K562 (cell line): ENCODE data around the gene FAM174C. TPM values are rescaled to one million over a fixed set of nuclear protein-coding genes. Genes with fewer than 3 reads are reported as not detected.
A peak's percentile ranks its signal among the peaks of the same experiment; 100 is the strongest.

Source experiments
- CREM ChIP-seq: IDR thresholded peaks from 2 replicates; pipeline ENCODE4 v1.6.1; 2014; ENCODE audit warnings: antibody characterized with exemption, low read depth
- CSDE1 ChIP-seq, 2 experiments: fragments of 450-650 bp; IDR thresholded peaks; 2 replicates each; pipeline ENCODE4 v1.6.1; 2016; ENCODE audit warnings: mild to moderate bottlenecking in 1 of 2
- GATAD2B ChIP-seq: fragments of 450-650 bp; IDR thresholded peaks from 2 replicates; pipeline ENCODE4 v1.6.1; 2017; ENCODE audit warnings: mild to moderate bottlenecking, borderline replicate concordance
- KAT7 ChIP-seq: sonication (generic); formaldehyde crosslinking; IDR thresholded peaks from 2 replicates; pipeline ENCODE4 v1.8.0; 2022; ENCODE audit warnings: missing genetic modification reagents, mild to moderate bottlenecking, borderline replicate concordance
- MBD2 ChIP-seq: sonication (generic); IDR thresholded peaks from 2 replicates; pipeline ENCODE4 v1.6.1; 2016; ENCODE audit warnings: low read depth, borderline replicate concordance
- MEIS2 ChIP-seq: fragments of 450-650 bp; IDR thresholded peaks from 2 replicates; pipeline ENCODE4 v1.6.1; 2014; ENCODE audit warnings: mild to moderate bottlenecking; ENCODE audit not compliant: partially characterized antibody
- MXD1 ChIP-seq: fragments of 250-450 bp; sonication (Bioruptor Pico); IDR thresholded peaks from 2 replicates; pipeline ENCODE4 v1.8.0; 2021; ENCODE audit warnings: borderline replicate concordance, mild to moderate bottlenecking, moderate library complexity; ENCODE audit not compliant: poor library complexity, severe bottlenecking
- MYBL2 ChIP-seq, 2 experiments: fragments of 450-650 bp in 1 of 2; sonication (generic) in 1 of 2; formaldehyde crosslinking in 1 of 2; IDR thresholded peaks; 2 replicates each; pipeline versions ENCODE4 v1.6.1 to v1.8.1; 2017 to 2022; ENCODE audit warnings: borderline replicate concordance in 1 of 2, inconsistent platforms in 1 of 2, low read depth in 1 of 2, mild to moderate bottlenecking in 1 of 2, missing genetic modification reagents in 1 of 2, moderate library complexity in 1 of 2
- NCOA1 ChIP-seq: fragments of 450-650 bp; IDR thresholded peaks from 2 replicates; pipeline ENCODE4 v1.6.1; 2016; ENCODE audit warnings: low read depth
- NELFE ChIP-seq: IDR thresholded peaks from 2 replicates; pipeline ENCODE4 v1.6.1; 2011; ENCODE audit warnings: mild to moderate bottlenecking; ENCODE audit not compliant: insufficient read depth, insufficient read length
- NFE2L1 ChIP-seq: fragments of 450-650 bp; IDR thresholded peaks from 2 replicates; pipeline ENCODE4 v1.6.1; 2016; ENCODE audit warnings: missing genetic modification characterization, low read depth, mild to moderate bottlenecking, missing compliant biosample characterization, moderate library complexity, borderline replicate concordance
- SMARCA4 ChIP-seq: fragments of 450-650 bp; IDR thresholded peaks from 2 replicates; pipeline ENCODE4 v1.6.1; 2016
- TAF7 ChIP-seq: fragments of 450-650 bp; IDR thresholded peaks from 2 replicates; pipeline ENCODE4 v1.6.1; 2016; ENCODE audit warnings: missing genetic modification characterization, missing compliant biosample characterization
- ZBTB49 ChIP-seq: sonication (generic); formaldehyde crosslinking; IDR thresholded peaks from 2 replicates; pipeline ENCODE4 v1.8.0; 2022; ENCODE audit warnings: missing genetic modification reagents, mild to moderate bottlenecking, borderline replicate concordance
- ZNF146 ChIP-seq: IDR thresholded peaks from one replicate; pipeline ENCODE4 v1.6.1; 2018; ENCODE audit warnings: missing compliant biosample characterization; ENCODE audit not compliant: unreplicated experiment
- ZNF431 ChIP-seq: sonication (generic); formaldehyde crosslinking; IDR thresholded peaks from 2 replicates; pipeline ENCODE4 v1.8.0; 2022; ENCODE audit warnings: mild to moderate bottlenecking, missing genetic modification reagents
- ZNF644 ChIP-seq: fragments of 200-800 bp; sonication (Bioruptor generic); IDR thresholded peaks from 2 replicates; pipeline ENCODE4 v1.6.1; 2016; ENCODE audit warnings: low read depth, missing genetic modification characterization, missing compliant biosample characterization
- ZNF77 ChIP-seq: fragments of 250-450 bp; sonication (Bioruptor Pico); IDR thresholded peaks from 2 replicates; pipeline ENCODE4 v1.5.0; 2020
- polyA plus RNA-seq, 8 experiments: library from polyadenylated mRNA; depleted of rRNA in 4 of 8; stranded (reverse) in 5 of 8; unstranded in 3 of 8; fragments of >200 nt; fragmentation: Nextera tagmentation in 2 of 8; fragmentation: Illumina TruSeq in 1 of 8; extraction: Ambion mirVana in 2 of 8; extraction: Trizol in 1 of 8; gene quantifications; 2 replicates each; pipeline versions ENCODE4 v1.2.1 to v1.2.3, GENCODE V29; 2011 to 2014; ENCODE audit warnings: inconsistent platforms in 1 of 8, missing spikeins in 1 of 8
- total RNA-seq, 7 experiments: library from RNA; depleted of rRNA in 6 of 7; stranded (reverse); fragments of >200 nt in 6 of 7; fragmentation: Illumina TruSeq in 2 of 7; extraction: Trizol in 2 of 7; gene quantifications; 2 replicates each; pipeline versions ENCODE4 v1.2.1 to v1.2.3, GENCODE V29; 2011 to 2021; ENCODE audit warnings: low replicate concordance in 1 of 7
- TF ChIP-seq, protein P1 (sequence below): IDR thresholded peaks from 2 replicates; pipeline ENCODE4 v1.6.1; 2014; ENCODE audit warnings: antibody characterized with exemption
- TF ChIP-seq, protein P2 (sequence below): sonication (generic); formaldehyde crosslinking; IDR thresholded peaks from 2 replicates; pipeline ENCODE4 v1.8.0; 2022; ENCODE audit warnings: mild to moderate bottlenecking, missing genetic modification reagents, borderline replicate concordance

Gene FAM174C
- total and polyA plus RNA-seq, 9 of the 15 experiments (the other 6 are each of a cell fraction or from before 2014, with no cell fraction given) = 0.66 to 89.6 (median 20.3) TPM

GRCh38 chr19:1274081-1274851 lies 1.1 kb upstream of the FAM174C start (continued):
- TF ChIP-seq CSDE1 (IDR thresholded peaks at IDR 0.05) (no peak), SMARCA4 (no peak), KAT7 (CRISPR knock-in tag) (0 out of 2 replicates have a peak, but pooled peaks have one; percentile 79), GATAD2B (no peak), NCOA1 (no peak), ZNF644 (peak; percentile 61; the same call in 1 of the 2 replicates), MXD1 (CRISPR knock-in tag) (peak; percentile 15), ZNF77 (CRISPR knock-in tag) (no peak), ZBTB49 (CRISPR knock-in tag) (no peak), NFE2L1 (tag) (no peak), CREM (peak; percentile 52), ZNF431 (no peak), MYBL2 (IDR thresholded peaks at IDR 0.05; ENCODE audit: low read depth) (no peak), MYBL2 (CRISPR knock-in tag; IDR thresholded peaks at IDR 0.05; ENCODE audit: borderline replicate concordance) (no peak), ZNF146 (CRISPR knock-in tag) (no peak), MBD2 (peak; percentile 44), MEIS2 (no peak), TAF7 (no peak), NELFE (no peak)
- TF ChIP-seq, protein P1, sequence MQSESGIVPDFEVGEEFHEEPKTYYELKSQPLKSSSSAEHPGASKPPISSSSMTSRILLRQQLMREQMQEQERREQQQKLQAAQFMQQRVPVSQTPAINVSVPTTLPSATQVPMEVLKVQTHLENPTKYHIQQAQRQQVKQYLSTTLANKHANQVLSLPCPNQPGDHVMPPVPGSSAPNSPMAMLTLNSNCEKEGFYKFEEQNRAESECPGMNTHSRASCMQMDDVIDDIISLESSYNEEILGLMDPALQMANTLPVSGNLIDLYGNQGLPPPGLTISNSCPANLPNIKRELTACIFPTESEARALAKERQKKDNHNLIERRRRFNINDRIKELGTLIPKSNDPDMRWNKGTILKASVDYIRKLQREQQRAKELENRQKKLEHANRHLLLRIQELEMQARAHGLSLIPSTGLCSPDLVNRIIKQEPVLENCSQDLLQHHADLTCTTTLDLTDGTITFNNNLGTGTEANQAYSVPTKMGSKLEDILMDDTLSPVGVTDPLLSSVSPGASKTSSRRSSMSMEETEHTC = no peak
- TF ChIP-seq, protein P2, sequence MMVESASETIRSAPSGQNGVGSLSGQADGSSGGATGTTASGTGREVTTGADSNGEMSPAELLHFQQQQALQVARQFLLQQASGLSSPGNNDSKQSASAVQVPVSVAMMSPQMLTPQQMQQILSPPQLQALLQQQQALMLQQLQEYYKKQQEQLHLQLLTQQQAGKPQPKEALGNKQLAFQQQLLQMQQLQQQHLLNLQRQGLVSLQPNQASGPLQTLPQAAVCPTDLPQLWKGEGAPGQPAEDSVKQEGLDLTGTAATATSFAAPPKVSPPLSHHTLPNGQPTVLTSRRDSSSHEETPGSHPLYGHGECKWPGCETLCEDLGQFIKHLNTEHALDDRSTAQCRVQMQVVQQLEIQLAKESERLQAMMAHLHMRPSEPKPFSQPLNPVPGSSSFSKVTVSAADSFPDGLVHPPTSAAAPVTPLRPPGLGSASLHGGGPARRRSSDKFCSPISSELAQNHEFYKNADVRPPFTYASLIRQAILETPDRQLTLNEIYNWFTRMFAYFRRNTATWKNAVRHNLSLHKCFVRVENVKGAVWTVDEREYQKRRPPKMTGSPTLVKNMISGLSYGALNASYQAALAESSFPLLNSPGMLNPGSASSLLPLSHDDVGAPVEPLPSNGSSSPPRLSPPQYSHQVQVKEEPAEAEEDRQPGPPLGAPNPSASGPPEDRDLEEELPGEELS (CRISPR knock-in tag) = no peak
